Measurements from ENCODE around the gene OR2A25. TPM values are rescaled to one million over a fixed set of nuclear protein-coding genes. Genes with fewer than 3 reads are reported as not detected.

The OR2A25 gene
- total RNA-seq, 1 donor from 2014 or later: not detected

- Mint-ChIP-seq H3K27ac (ENCODE audit: unreplicated experiment) (no peak overlapping the region), H3K36me3 (ENCODE audit: low read depth) (no peaks in the 10 kb centered on the region), H3K4me1 (ENCODE audit: low read depth) (peaks cover 5% of the 10 kb centered on the region), H3K4me3 (ENCODE audit: unreplicated experiment) (no peak overlapping the region), H3K9me3 (ENCODE audit: low read depth) (no peaks in the 10 kb centered on the region), H3K27me3 (ENCODE audit: low read depth) (peaks cover 34% of the 10 kb centered on the region)
- no peak for TF ChIP-seq CTCF (IDR thresholded peaks at IDR 0.05)
- DNase-seq (ENCODE audit: low spot score): no peak
Measured at GRCh38 chr7:144032985-144033709, 36.5 kb upstream of the OR2A25 start.

GRCh38 chr7:144035385-144035784, 34.2 kb upstream of the OR2A25 start:
- Mint-ChIP-seq H3K4me3 (ENCODE audit: unreplicated experiment) (no peak overlapping the region), H3K4me1 (ENCODE audit: low read depth) (peaks cover 5% of the 10 kb centered on the region), H3K27me3 (ENCODE audit: low read depth) (peaks cover 42% of the 10 kb centered on the region), H3K9me3 (ENCODE audit: low read depth) (no peaks in the 10 kb centered on the region), H3K27ac (ENCODE audit: unreplicated experiment) (no peak overlapping the region), H3K36me3 (ENCODE audit: low read depth) (no peaks in the 10 kb centered on the region)
- no peak for TF ChIP-seq CTCF (IDR thresholded peaks at IDR 0.05)
- DNase-seq (ENCODE audit: low spot score): no peak

- H3K9me3 Mint-ChIP-seq (ENCODE audit: low read depth): no peaks in the 10 kb centered on the region
- H3K36me3 Mint-ChIP-seq (ENCODE audit: low read depth): no peaks in the 10 kb centered on the region
- H3K4me1 Mint-ChIP-seq (ENCODE audit: low read depth): peaks cover 5% of the 10 kb centered on the region
- no peak for DNase-seq (ENCODE audit: low spot score)
- H3K27me3 Mint-ChIP-seq (ENCODE audit: low read depth): peaks cover 34% of the 10 kb centered on the region
- TF ChIP-seq CTCF (IDR thresholded peaks at IDR 0.05): no peak
- no peak overlapping the region for H3K4me3 Mint-ChIP-seq (ENCODE audit: unreplicated experiment)
- H3K27ac Mint-ChIP-seq (ENCODE audit: unreplicated experiment): no peak overlapping the region
Measured at GRCh38 chr7:144036302-144036885, 33.2 kb upstream of the OR2A25 start.

- H3K27me3 Mint-ChIP-seq (ENCODE audit: low read depth): peaks cover 32% of the 10 kb centered on the region
- DNase-seq (ENCODE audit: low spot score): no peak
- peaks cover 5% of the 10 kb centered on the region for H3K4me1 Mint-ChIP-seq (ENCODE audit: low read depth)
- no peak overlapping the region for H3K27ac Mint-ChIP-seq (ENCODE audit: unreplicated experiment)
- H3K36me3 Mint-ChIP-seq (ENCODE audit: low read depth): no peaks in the 10 kb centered on the region
- no peak overlapping the region for H3K4me3 Mint-ChIP-seq (ENCODE audit: unreplicated experiment)
- no peak for TF ChIP-seq CTCF (IDR thresholded peaks at IDR 0.05)
- H3K9me3 Mint-ChIP-seq (ENCODE audit: low read depth): no peaks in the 10 kb centered on the region
Measured at GRCh38 chr7:144037414-144038035, 32.1 kb upstream of the OR2A25 start.

GRCh38 chr7:144038887-144039286, 30.7 kb upstream of the OR2A25 start:
- no peaks in the 10 kb centered on the region for H3K9me3 Mint-ChIP-seq (ENCODE audit: low read depth)
- no peak overlapping the region for H3K27ac Mint-ChIP-seq (ENCODE audit: unreplicated experiment)
- no peak for TF ChIP-seq CTCF (IDR thresholded peaks at IDR 0.05)
- H3K36me3 Mint-ChIP-seq (ENCODE audit: low read depth): no peaks in the 10 kb centered on the region
- H3K4me3 Mint-ChIP-seq (ENCODE audit: unreplicated experiment): no peak overlapping the region
- H3K4me1 Mint-ChIP-seq (ENCODE audit: low read depth): peaks cover 5% of the 10 kb centered on the region
- H3K27me3 Mint-ChIP-seq (ENCODE audit: low read depth): peaks cover 29% of the 10 kb centered on the region
- DNase-seq (ENCODE audit: low spot score): no peak

All from chondrocyte (in vitro differentiated cells).